HG02981 (cell line): ENCODE results near the gene TMEM170B.

Experiments used
- ATAC-seq: cut with Tn5 transposase; IDR thresholded peaks from one replicate; pipeline ENCODE4 v1.9.1; 2021; ENCODE audit warnings: mild to moderate bottlenecking, moderate library complexity; ENCODE audit not compliant: unreplicated experiment

TMEM170B gene

GRCh38 chr6:11580686-11581405, 43.3 kb downstream of the TMEM170B start:
- no peak for ATAC-seq

- ATAC-seq, result no peak
Measured at GRCh38 chr6:11584244-11584643, 46.7 kb downstream of the TMEM170B start.

- ATAC-seq, result no peak
Measured at GRCh38 chr6:11585426-11586016, 48.0 kb downstream of the TMEM170B start.

GRCh38 chr6:11586117-11586516, 48.6 kb downstream of the TMEM170B start:
- no peak for ATAC-seq

- ATAC-seq, result no peak
Measured at GRCh38 chr6:11586536-11586935, 49.0 kb downstream of the TMEM170B start.

GRCh38 chr6:11589261-11589660, 51.7 kb downstream of the TMEM170B start:
- ATAC-seq, result no peak

- no peak for ATAC-seq
Measured at GRCh38 chr6:11592294-11592906, 54.9 kb downstream of the TMEM170B start.

GRCh38 chr6:11593096-11593495, 55.5 kb downstream of the TMEM170B start:
- ATAC-seq, result no peak

- no peak for ATAC-seq
Measured at GRCh38 chr6:11595903-11596302, 58.4 kb downstream of the TMEM170B start.

GRCh38 chr6:11596640-11597237, 59.2 kb downstream of the TMEM170B start:
- ATAC-seq, result no peak

GRCh38 chr6:11598687-11599086, 61.1 kb downstream of the TMEM170B start:
- ATAC-seq, result no peak

GRCh38 chr6:11600251-11600650, 62.7 kb downstream of the TMEM170B start:
- ATAC-seq, result no peak

GRCh38 chr6:11601776-11602605, 64.4 kb downstream of the TMEM170B start:
- no peak for ATAC-seq

GRCh38 chr6:11604215-11604614, 66.7 kb downstream of the TMEM170B start:
- ATAC-seq, result no peak

GRCh38 chr6:11604836-11605506, 67.4 kb downstream of the TMEM170B start:
- no peak for ATAC-seq

- no peak for ATAC-seq
Measured at GRCh38 chr6:11605507-11605905, 68.0 kb downstream of the TMEM170B start.

GRCh38 chr6:11606332-11606731, 68.8 kb downstream of the TMEM170B start:
- ATAC-seq, result no peak

- no peak for ATAC-seq
Measured at GRCh38 chr6:11607383-11607782, 69.8 kb downstream of the TMEM170B start.

- ATAC-seq, result no peak
Measured at GRCh38 chr6:11608600-11609323, 71.2 kb downstream of the TMEM170B start.
